ENCODE results near the gene ARHGAP45.
A peak's percentile ranks its signal among the peaks of the same experiment; 100 is the strongest.

The ARHGAP45 gene

GRCh38 chr19:1073063-1073955, 6.3 kb downstream of the ARHGAP45 start:
- DNase-seq = peak; percentile 26

- DNase-seq = peak; percentile 12
These were observed 7.1 kb downstream of the ARHGAP45 start for GRCh38 chr19:1073956-1074517.

- DNase-seq = peak; percentile 81
These were observed 7.7 kb downstream of the ARHGAP45 start for GRCh38 chr19:1074544-1075283.

GRCh38 chr19:1076046-1076386, 9.0 kb downstream of the ARHGAP45 start:
- DNase-seq = no peak

GRCh38 chr19:1076951-1077350, 10.0 kb downstream of the ARHGAP45 start:
- peak; percentile 94 for DNase-seq

- DNase-seq = peak; percentile 79
These were observed 12.7 kb downstream of the ARHGAP45 start for GRCh38 chr19:1079566-1080111.

- peak; percentile 8 for DNase-seq
These were observed 13.6 kb downstream of the ARHGAP45 start for GRCh38 chr19:1080360-1081161.

- DNase-seq = peak; percentile 11
These were observed 14.6 kb downstream of the ARHGAP45 start for GRCh38 chr19:1081301-1082164.

- DNase-seq = peak; percentile 75
These were observed 15.4 kb downstream of the ARHGAP45 start for GRCh38 chr19:1082165-1082927.

- no peak for DNase-seq
These were observed 16.2 kb downstream of the ARHGAP45 start for GRCh38 chr19:1082928-1083816.

GRCh38 chr19:1084024-1084868, 17.3 kb downstream of the ARHGAP45 start:
- no peak for DNase-seq

- DNase-seq = no peak
These were observed 18.2 kb downstream of the ARHGAP45 start for GRCh38 chr19:1085053-1085658.

GRCh38 chr19:1085676-1086442, 18.9 kb downstream of the ARHGAP45 start:
- no peak for DNase-seq

GRCh38 chr19:1086613-1087012, 19.6 kb downstream of the ARHGAP45 start:
- DNase-seq = no peak

- no peak for DNase-seq
These were observed 20.9 kb downstream of the ARHGAP45 start for GRCh38 chr19:1087813-1088415.

- no peak for DNase-seq
These were observed 21.5 kb downstream of the ARHGAP45 start for GRCh38 chr19:1088416-1089010.

All from activated naive CD4-positive, alpha-beta T cell treated with anti-CD3 and anti-CD28 coated beads, Interleukin-2, amount 50 U/mL, for 16 hours (primary cell).